Inferior parietal cortex (tissue), 1 donor: ENCODE results near the gene MLX.
"Not testable (repeated sequence)": the region's sequence is repeated elsewhere in the genome, so short reads cannot be mapped to it uniquely, and the experiment has no call there.

ENCODE experiments used
- DNase-seq: peaks from one replicate; pipeline ENCODE4 v3.0.0-alpha.2; 2016; ENCODE audit errors: extremely low spot score

The MLX gene

DNA sequence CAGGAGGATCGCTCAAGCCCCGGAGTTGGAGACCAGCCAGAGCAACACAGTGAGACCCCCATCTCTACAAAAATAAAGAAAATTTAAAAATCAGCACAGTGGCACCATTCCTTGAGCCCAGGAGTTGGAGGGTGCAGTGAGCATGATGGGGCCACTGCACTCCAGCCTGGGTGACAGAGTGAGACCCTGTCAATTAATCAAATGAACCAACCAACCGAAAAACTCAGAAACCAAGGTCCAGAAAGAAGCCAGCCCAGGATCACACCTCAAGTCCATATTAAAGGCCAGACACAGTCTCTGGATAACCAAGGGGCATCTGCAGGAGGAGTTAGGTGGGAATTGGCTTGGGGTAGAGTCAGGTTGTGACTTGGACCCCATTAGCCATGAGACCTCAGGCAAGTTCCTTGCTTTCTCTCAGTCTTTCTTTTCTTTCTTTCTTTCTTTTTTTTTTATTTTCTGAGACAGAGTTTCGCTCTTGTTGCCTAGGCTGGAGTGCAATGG, 11.7 kb upstream of the MLX start:
- no peak for DNase-seq

DNA sequence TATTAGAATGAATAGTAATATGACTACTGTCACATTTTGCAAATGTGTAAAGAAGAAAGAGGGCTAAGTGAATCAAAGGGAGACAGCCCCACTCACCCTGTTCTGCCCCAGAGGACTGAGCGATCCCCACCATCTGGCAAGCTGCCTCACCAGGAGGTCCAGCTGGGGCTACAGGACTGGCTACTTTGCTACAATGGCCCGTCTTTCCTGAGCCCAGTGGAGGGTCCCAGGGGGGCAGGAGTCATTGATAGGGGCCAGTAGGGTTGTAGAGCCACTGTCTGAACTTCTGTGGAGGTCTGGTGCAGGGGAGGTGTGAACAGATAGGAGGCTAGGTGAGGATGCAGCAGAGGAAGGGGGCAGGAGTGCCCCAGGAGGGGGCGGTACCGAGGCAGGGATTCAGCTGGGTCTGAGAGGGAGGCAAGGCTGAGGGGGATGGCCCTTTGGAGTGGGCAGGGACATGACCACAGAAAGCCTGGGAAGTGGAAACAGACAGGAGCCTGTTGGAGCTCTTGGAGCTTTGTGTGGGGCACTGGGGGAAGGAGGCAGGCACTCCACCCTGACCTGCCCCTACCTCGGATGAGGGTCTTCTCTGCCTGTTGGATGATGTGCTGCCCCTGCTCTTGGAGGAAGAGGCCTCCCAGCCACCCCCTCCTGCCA, 10.8 kb upstream of the MLX start:
- DNase-seq = not testable (repeated sequence)

DNA sequence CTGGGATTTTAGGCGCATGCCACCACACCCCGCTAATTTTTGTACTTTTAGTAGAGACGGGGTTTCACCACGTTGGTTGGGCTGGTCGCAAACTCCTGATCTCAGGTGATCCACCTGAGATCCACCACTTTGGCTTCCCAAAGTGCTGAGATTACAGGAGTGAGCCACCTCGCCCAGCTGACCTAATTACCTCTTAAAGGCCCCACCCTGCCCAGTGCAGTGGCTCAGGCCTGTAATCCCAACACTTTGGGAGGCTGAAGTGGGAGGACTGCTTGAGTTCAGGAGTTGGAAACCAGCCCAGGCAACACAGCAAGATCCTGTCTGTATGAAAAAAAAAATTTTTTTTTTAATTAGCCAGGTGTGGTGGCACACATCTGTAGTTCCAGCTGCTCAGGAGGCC, 7.8 kb upstream of the MLX start:
- DNase-seq = no peak

DNA sequence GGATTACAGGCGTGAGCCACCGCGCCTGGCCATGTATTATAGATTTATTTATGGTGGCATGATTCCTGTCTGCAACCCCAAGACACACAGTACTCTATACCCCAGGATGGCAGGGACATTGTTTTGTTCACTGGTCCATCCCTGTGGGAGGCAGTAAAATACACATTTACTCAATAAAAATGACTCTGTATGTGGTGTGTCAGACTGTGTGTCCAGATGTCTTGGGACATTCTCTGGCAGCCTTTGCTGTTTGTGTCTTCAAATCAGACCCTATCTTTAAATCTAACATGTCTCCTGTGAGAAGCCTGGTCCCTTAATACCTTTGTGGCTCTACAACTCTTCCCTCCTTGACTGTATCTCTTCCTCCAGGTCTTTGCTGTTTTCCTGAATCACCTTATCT, 6.7 kb upstream of the MLX start:
- no peak for DNase-seq

DNA sequence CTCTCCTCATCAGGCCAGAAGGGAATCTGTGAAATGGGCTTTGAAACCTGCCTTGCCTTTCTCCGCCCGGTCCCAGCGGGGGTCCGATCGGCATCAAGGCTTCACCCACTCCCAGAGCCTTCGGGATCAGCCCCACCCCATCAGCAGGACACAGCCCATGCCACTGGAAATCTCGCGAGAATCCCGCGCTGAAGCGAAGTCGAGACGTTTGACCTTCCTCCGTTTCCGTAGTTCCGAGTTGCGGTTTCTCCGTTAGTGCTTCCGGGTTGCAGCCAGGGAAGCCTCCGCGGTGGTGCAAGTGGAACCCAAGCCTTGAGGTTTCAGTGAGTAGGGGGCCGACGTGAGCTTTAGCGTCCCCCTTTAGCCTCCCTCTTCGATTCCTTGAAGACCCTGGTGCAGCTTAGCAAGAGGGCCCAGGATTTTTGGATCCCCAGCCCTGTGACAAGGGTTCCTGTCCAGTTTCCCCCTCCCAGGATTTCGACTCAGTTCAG, 5.0 kb upstream of the MLX start, which contains the start of gene COASY:
Gene COASY (plus strand): TSS at position 252 of the 491 bp plus-strand sequence. CDS start 475 bp downstream, outside the sequence.
- peak; percentile 99 for DNase-seq

DNA sequence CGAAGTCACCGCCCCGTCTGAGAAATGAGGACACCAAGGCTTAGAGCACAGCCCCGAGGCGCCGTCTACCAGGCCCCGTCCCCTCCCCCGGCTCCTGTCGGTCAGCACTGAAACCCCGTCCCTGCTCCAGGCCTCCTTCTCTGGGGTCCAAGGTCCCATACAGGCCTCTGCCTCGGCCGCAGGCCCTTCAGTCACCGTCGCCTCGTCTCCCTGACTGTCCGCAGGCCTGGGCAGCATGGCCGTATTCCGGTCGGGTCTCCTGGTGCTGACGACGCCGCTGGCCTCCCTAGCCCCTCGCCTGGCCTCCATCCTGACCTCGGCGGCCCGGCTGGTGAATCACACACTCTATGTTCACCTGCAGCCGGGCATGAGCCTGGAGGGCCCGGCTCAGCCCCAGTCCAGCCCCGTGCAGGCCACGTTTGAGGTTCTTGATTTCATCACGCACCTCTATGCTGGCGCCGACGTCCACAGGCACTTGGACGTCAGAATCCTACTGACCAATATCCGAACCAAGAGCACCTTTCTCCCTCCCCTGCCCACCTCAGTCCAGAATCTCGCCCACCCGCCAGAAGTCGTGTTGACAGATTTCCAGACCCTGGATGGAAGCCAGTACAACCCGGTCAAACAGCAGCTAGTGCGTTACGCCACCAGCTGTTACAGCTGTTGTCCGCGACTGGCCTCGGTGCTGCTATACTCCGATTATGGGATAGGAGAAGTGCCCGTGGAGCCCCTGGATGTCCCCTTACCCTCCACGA, 4.3 kb upstream of the MLX start:
- DNase-seq = no peak

DNA sequence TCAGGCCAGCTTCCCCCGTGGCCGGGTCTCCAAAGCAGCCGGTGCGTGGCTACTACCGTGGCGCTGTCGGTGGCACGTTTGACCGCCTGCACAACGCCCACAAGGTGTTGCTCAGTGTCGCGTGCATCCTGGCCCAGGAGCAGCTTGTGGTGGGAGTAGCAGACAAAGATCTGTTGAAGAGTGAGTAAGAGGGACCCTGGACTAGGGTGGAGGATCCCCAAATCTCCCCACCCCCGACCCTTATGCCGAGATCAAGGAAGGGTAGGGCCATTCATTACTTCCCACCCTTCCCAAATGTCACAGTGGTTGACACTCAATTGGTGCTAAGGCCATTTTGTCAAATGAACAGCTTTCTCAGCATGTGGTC, 3.8 kb upstream of the MLX start:
- DNase-seq = no peak

DNA sequence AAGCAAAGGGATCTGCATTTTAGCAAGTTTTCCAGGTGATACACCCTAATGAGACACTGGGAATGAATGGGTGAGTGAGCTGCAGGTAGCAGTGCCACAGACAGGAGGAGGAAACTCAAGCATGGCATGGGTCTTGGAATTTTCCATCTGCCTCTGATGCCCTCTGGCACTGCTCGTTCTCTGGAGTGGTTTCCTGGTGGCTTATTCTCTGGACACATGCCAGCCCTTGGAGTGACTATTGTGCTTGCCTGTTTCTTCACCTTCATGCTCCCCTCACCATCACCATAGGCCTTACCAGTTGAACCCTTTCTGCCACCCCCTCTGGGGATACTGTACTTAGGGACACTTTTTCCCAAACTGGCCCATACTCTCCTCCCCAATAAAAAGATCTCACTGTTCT, 3.4 kb upstream of the MLX start:
- no peak for DNase-seq

DNA sequence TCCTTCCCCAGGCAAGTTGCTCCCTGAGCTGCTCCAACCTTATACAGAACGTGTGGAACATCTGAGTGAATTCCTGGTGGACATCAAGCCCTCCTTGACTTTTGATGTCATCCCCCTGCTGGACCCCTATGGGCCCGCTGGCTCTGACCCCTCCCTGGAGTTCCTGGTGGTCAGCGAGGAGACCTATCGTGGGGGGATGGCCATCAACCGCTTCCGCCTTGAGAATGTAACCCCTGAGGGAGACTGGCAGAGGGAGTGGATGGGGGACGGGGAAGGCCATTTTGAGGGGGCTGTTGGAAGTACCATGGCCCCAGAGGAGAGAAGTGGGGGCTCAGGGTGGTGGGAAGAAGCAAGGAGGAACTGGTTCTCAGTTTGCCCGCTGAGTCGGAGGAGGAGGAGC, 3.0 kb upstream of the MLX start:
- DNase-seq = no peak

DNA sequence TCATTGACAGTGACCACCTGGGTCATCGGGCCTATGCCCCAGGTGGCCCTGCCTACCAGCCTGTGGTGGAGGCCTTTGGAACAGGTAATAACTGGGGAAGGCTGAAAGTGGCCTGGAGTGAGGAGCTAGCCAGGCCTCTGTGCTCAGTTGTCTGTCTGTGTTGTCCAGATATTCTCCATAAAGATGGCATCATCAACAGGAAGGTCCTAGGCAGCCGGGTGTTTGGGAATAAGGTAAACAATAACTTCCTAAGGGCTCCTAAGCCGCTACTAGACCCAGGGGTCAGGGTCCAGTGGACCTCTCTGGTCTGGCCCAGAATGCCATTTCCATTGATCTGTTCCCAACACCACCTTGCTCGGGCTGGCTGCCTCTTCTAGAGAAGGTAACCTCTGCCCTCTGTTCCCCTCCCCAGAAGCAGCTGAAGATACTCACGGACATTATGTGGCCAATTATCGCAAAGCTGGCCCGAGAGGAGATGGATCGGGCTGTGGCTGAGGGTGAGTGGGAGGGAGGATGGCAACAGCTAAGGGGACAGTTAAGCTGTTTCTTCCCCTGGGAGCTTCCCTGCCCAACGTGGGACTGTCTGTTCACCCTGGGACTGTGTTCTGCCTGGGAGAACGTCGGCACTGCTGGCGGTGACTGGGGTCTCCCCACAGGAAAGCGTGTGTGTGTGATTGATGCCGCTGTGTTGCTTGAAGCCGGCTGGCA, 1.9 kb upstream of the MLX start:
- no peak for DNase-seq

DNA sequence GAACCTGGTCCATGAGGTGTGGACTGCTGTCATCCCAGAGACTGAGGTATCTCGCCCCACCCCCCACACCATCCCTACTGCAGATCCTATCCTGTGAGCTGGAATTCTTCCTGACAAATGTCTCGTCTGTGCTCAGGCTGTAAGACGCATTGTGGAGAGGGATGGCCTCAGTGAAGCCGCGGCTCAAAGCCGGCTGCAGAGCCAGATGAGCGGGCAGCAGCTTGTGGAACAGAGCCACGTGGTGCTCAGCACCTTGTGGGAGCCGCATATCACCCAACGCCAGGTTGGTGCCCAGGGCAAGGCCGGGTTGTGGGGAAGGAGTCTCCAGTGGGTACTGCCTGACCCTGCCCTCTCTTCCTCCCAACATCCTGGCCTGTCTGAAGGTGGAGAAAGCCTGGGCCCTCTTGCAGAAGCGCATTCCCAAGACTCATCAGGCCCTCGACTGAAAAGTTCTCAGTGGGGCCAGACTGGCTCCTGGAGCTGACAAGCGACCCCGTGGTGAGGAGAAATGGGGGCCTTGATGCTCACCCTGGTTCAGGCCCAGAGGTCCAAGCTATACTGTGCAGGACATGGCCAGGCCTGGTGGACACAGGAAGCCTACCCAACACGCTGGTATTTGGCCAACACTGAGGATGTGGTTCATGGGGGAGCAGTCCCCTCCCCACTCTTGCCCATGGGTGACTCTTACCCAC, 1.2 kb upstream of the MLX start:
- DNase-seq = no peak

DNA sequence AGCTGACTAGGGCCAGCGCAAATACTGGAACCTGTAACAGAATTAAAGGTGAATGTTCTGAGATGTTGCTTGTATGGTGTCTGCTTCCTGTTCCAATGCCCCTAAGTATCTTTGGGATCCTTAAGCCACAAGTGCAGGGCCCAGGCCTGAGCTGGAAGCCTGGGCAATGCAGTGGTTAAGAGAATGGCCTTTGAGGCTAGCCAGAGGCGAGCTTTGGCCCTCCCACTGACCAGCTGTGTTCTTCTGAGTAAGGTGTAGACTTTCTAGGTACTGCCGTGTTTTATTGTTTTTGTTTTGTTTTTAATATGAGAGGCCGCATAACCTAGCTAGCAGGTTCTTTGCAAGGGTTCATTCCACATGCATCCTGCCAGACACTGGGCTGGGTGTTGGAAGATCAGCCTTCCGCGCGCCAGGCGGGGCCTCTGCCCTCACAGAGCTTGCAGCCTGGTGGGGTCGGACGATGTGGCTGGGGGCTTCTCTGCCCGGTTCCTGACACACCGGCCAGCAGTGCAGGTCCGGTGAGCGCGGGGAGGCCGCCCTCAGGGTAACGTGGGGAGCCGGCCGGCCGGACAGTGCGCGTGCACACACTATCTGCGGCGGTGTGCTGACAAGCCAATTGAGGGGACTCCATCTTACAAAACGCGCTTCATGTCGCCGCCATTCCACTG, 551 bp upstream of the MLX start:
- no peak for DNase-seq

DNA sequence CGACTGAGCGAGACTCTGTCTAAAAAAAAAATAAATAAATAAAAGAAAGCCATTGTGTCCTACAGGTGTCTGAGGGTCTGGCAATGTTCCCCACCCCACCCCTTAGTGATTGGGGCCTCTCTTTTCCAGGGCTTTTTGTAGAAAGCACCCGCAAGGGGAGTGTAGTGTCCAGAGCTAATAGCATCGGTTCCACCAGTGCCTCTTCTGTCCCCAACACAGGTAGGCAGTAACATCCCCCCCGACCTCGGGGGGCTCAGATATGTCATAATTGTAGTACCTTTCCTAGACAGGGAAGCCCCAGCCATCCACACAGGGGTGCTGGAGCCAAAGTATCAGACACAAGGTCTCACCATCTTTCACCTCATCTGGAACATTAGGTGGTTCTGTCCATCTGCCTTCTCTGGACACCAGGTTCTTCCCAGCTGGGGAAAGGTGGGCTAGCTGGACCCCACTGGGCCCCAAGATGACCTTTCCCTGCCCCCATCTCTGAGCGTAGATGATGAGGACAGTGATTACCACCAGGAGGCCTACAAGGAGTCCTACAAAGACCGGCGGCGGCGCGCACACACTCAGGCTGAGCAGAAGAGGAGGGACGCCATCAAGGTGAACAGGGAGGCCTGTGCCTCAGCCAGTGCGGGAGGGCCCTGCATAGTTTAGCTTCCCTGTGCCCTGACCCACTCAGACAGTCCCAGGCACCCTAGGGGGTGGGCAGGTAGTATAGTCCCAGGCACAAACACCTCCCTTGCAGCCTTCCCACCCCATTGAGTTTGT, 1.6 kb downstream of the MLX start:
- no peak for DNase-seq

DNA sequence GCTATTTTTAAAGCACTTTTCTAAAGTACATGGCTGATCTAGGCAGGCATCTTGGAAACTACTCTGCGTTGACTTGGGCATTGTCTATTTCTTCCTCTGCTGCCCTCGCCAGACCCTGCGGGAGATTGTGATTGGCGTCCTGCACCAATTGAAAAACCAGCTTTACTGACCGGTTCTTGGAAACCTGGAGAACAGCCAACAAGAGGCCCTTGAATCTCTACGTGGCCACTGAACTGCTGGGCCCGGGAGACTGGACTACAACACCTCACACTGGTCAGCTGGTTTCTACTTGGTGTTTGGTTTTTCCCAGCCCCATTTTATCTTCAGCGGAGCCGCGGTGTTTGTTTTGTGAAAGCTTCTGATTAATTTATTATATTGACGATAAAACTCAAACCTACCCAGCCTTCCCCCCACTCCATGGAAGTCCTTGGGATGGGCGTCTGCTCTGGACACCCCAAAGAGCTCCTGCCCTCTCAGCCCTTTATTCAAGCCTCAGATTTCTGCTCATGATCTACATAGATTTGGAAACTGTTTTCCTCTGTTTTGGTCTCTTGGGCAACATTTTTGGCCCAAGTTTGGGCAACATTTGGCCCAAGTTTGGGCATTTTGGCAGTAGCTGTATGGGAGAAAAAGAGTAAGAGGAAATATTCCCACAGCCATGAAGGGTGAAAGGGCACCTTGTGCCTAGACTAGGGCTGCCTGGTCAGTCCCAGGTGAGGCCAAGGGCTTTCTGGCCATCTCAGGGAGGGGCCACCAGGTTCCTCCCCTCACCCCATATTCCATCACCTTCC, 4.7 kb downstream of the MLX start:
- DNase-seq = no peak

DNA sequence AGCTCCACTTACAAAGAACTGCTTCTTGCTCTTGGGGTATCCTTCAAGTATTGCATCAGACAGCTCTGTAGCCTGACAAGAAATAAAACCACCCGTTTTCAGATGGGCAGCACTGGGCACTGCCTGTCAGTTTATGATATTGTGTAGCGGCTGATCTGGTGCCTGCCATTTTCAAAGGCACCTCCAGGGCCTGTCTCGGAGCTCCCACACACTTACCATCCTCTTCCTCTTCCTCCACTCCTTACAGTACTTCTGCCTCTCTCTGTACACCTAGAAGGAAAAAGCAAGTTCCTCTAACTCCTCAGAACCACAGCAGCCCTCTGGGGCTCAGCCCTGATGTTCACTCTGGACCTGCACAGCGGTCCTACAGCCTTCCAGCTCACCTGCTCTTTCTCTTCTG, 6.2 kb downstream of the MLX start:
- no peak for DNase-seq

DNA sequence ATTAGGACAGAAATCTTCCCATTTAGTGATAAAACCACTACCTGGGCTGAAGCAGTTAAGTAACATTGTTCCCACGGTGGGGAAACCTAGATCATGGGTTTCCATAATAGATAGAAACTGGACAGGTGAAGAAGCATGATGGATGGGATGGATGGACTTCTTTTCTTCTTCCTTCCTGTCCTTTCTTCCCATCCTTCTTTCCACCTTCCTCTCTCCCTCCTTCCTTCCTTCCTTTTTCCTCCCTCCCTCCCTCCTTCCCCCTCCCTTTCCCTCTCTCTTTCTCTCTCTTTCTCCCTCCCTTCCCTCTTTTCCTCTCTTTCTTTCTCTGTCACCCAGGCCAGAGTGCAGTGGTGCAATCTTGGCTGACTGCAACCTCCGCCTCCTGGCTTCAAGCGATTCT, 7.6 kb downstream of the MLX start:
- no peak for DNase-seq

DNA sequence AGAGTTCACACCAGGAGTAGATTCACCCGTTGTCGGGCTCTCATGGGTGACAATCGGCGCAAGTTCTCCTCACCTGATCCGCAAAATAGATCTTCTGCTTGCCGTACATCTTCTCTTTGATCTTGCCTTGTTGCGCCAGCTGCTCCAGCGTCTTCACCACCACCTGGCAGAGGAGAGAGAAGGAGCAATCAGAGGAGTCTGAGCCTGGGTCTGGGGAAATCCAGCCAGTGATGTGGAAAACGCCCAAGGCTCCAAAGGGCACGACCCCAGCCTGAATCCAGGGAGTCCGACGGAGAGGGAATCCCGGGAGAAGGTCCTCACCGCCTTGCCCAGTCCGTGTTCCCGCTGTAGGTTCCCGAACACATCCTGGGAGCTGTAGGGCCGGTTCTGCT, 10.2 kb downstream of the MLX start:
- DNase-seq = no peak

DNA sequence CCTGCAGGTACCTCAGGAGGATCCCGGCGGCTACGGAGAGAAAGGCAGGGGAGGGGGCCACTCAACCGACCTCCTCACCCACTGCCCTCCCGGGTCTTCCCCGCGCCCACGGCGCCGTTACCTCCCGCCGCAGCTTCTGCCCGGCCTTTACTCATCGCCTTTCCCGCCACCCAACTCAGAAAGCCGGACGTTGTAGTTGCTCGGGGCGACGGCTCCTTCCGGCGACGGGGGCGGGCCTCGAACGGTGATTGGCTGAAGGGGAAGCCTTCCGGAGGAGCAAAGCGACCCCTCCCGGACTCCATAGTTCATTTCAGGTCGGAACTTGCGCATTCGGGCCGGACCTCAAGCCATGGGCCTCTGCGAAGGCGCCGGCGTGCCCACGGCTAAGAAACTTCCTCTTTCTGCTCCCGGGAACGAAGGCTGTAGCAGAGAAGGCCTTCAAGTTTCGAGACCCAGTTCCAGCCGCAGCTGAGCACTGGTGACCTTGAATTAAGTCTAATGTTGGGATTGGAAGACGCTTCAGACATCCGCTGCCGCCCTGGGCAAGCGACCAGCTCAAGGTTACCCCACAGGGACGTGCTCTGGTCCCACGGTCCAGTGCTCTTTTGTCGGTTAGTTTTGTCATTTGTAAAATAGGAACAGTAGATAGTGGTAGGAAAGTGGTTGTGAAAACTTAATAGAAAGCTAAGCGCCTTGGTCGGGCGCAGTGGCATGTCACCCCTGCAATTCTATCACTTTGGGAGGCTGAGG, 10.8 kb downstream of the MLX start, which contains the start of gene PSMC3IP:
Gene PSMC3IP (minus strand): TSS at position 198 of the 750 bp plus-strand sequence. CDS start 43 bp downstream, at position 155.
- DNase-seq = peak; percentile 96

DNA sequence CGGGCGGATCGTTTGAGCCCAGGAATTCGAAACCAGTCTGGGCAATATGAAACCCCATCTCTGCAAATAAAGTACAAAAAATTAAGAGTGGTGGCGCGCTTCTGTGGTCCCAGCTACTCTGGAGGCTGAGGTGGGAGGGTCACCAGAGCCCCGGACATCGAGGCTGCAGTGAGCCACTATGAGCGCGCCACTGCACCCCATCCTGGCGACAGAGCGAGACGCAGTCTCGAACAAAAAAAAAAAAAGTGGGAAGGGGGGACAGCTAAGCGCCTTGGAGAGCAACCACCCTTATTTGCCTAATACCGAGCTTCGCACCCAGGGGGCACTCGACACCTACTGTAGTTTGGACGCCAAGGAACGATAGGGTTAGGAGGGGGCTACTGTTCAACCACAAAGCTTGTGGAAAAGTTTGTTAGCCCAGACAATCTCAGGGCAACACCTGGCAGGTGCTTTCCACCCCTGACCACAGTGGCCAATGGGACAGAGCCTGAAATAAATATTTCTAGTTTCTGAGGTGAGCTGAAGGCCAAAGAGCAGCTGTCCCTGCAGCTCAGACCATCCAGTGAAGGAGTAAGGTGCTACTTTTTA, 11.5 kb downstream of the MLX start:
- peak; percentile 77 for DNase-seq
